WTC11 (cell line): ENCODE measurements around the gene ANXA9. TPM values are rescaled to one million over a fixed set of nuclear protein-coding genes. Genes with fewer than 3 reads are reported as not detected.

Experiments used
- ATAC-seq: fragments of 200-7000 bp; cut with Tn5 transposase; 2 replicates; pipeline ENCODE4 v1.10.0; 2021; ENCODE audit warnings: mild to moderate bottlenecking, moderate library complexity
- CTCF ChIA-PET: fragments of 300-600 bp; sonication (Branson Sonifier 250); formaldehyde crosslinking; loops from one replicate; lab custom pipeline; 2021; ENCODE audit warnings: antibody characterized with exemption; lab: Charles Lee
- POLR2A ChIA-PET: fragments of 350-600 bp; sonication (Branson Sonifier 250); formaldehyde crosslinking; loops from one replicate; lab custom pipeline; 2021; ENCODE audit warnings: antibody characterized with exemption; lab: Charles Lee
- DNase-seq: peaks from one replicate; pipeline ENCODE4 v3.0.0; 2021; ENCODE audit warnings: low spot score
- H3K27ac Mint-ChIP-seq: 2 replicates; pipeline ENCODE4 v1.8.0; 2021; ENCODE audit warnings: mixed read lengths
- H3K27me3 Mint-ChIP-seq: 2 replicates; pipeline ENCODE4 v1.8.0; 2021; ENCODE audit warnings: low read depth, mild to moderate bottlenecking, moderate library complexity, mixed read lengths
- H3K36me3 Mint-ChIP-seq: 2 replicates; pipeline ENCODE4 v1.8.0; 2021; ENCODE audit warnings: mixed read lengths
- H3K4me1 Mint-ChIP-seq: 2 replicates; pipeline ENCODE4 v1.8.0; 2022; ENCODE audit warnings: mixed read lengths
- H3K4me3 Mint-ChIP-seq: 2 replicates; pipeline ENCODE4 v1.8.0; 2021; ENCODE audit warnings: mild to moderate bottlenecking, moderate library complexity, mixed read lengths
- H3K9me3 Mint-ChIP-seq: 2 replicates; pipeline ENCODE4 v1.8.0; 2021; ENCODE audit warnings: mixed read lengths
- AFF4 ChIP-seq: sonication (generic); formaldehyde crosslinking; IDR thresholded peaks from 2 replicates; pipeline ENCODE4 v1.8.1; 2023; ENCODE audit warnings: mild to moderate bottlenecking, missing genetic modification reagents, borderline replicate concordance
- ATF1 ChIP-seq: sonication (generic); formaldehyde crosslinking; IDR thresholded peaks from 2 replicates; pipeline ENCODE4 v1.8.1; 2023; ENCODE audit warnings: mild to moderate bottlenecking, moderate library complexity, missing genetic modification reagents
- ATF3 ChIP-seq: sonication (generic); formaldehyde crosslinking; conservative IDR thresholded peaks from 2 replicates; pipeline ENCODE4 v1.8.1; 2022; ENCODE audit warnings: mild to moderate bottlenecking, missing genetic modification reagents
- E2F4 ChIP-seq: sonication (generic); formaldehyde crosslinking; IDR thresholded peaks from 2 replicates; pipeline ENCODE4 v1.8.1; 2022; ENCODE audit warnings: low read depth, mild to moderate bottlenecking, moderate library complexity, missing genetic modification reagents, borderline replicate concordance
- ELF4 ChIP-seq: sonication (generic); formaldehyde crosslinking; IDR thresholded peaks from 2 replicates; pipeline ENCODE4 v1.8.1; 2022; ENCODE audit warnings: low read depth, mild to moderate bottlenecking, moderate library complexity, missing genetic modification reagents
- GRHL2 ChIP-seq: fragments of 250-450 bp; sonication (Bioruptor Pico); IDR thresholded peaks from 2 replicates; pipeline ENCODE4 v1.8.0; 2022; ENCODE audit warnings: mild to moderate bottlenecking, moderate library complexity; ENCODE audit not compliant: insufficient replicate concordance, severe bottlenecking
- JAZF1 ChIP-seq: fragments of 250-450 bp; sonication (Bioruptor Pico); IDR thresholded peaks from 2 replicates; pipeline ENCODE4 v1.9.0; 2021; ENCODE audit warnings: moderate library complexity, mild to moderate bottlenecking, inconsistent platforms
- MXD4 ChIP-seq: fragments of 250-450 bp; sonication (Bioruptor Pico); IDR thresholded peaks from 2 replicates; pipeline ENCODE4 v1.8.0; 2021; ENCODE audit warnings: mild to moderate bottlenecking, moderate library complexity, borderline replicate concordance
- PRDM15 ChIP-seq: sonication (generic); formaldehyde crosslinking; IDR thresholded peaks from 2 replicates; pipeline ENCODE4 v1.8.0; 2022; ENCODE audit warnings: missing genetic modification reagents
- TCF7 ChIP-seq: sonication (generic); formaldehyde crosslinking; IDR thresholded peaks from 2 replicates; pipeline ENCODE4 v1.8.0; 2022; ENCODE audit warnings: mild to moderate bottlenecking, low read depth, missing genetic modification reagents, moderate library complexity
- USF1 ChIP-seq: sonication (generic); formaldehyde crosslinking; IDR thresholded peaks from 2 replicates; pipeline ENCODE4 v1.8.0; 2022; ENCODE audit warnings: mild to moderate bottlenecking, missing genetic modification reagents
- ZNF219 ChIP-seq: sonication (generic); formaldehyde crosslinking; IDR thresholded peaks from 2 replicates; pipeline ENCODE4 v1.8.0; 2023; ENCODE audit warnings: missing genetic modification reagents, mild to moderate bottlenecking, borderline replicate concordance
- ZNF232 ChIP-seq: sonication (generic); formaldehyde crosslinking; IDR thresholded peaks from 2 replicates; pipeline ENCODE4 v1.8.0; 2022; ENCODE audit warnings: mild to moderate bottlenecking, missing genetic modification reagents
- ZNF671 ChIP-seq: fragments of 250-450 bp; sonication (Bioruptor Pico); IDR thresholded peaks from 2 replicates; pipeline ENCODE4 v1.8.0; 2021; ENCODE audit warnings: mild to moderate bottlenecking
- total RNA-seq: library from RNA; stranded (reverse); gene quantifications from 3 replicates; pipeline ENCODE4 v1.2.3, GENCODE V29; 2021

ANXA9 gene
- total RNA-seq, 1 experiment from 2014 or later = 1.6 TPM

GRCh38 chr1:150957666-150958065 is 24.4 kb upstream of the ANXA9 start:
- no peaks in the 10 kb centered on the region for H3K4me1 Mint-ChIP-seq
- no peak overlapping the region for H3K4me3 Mint-ChIP-seq
- peaks cover 70% of the 10 kb centered on the region for H3K36me3 Mint-ChIP-seq
- H3K27me3 Mint-ChIP-seq = no peaks in the 10 kb centered on the region
- no peak for ATAC-seq
- no peak for TF ChIP-seq ATF3
- TF ChIP-seq ELF4 (CRISPR knock-in tag) = no peak
- no peak for TF ChIP-seq PRDM15 (CRISPR knock-in tag)
- no peak for TF ChIP-seq ZNF232 (CRISPR knock-in tag)
- no peak for TF ChIP-seq ZNF219 (CRISPR knock-in tag)
- TF ChIP-seq, all 79 proteins: peak for 0
- CTCF ChIA-PET = interaction anchor here (1.7 to 2.1 kb wide), 2 partner anchors 36 to 38 kb away, joined by 4 to 5 read pairs; no protein-coding TSS in a partner anchor
- Mint-ChIP-seq H3K27ac (no peak overlapping the region), H3K9me3 (no peaks in the 10 kb centered on the region)
- no peak for DNase-seq
- POLR2A ChIA-PET = interaction anchor here (0.6 kb wide), 1 partner anchor 1026 kb away, joined by 3 read pairs; no protein-coding TSS in a partner anchor

- H3K36me3 Mint-ChIP-seq = peaks cover 74% of the 10 kb centered on the region
- no peak overlapping the region for H3K27ac Mint-ChIP-seq
These were observed 21.4 kb upstream of the ANXA9 start for GRCh38 chr1:150960646-150961045.

GRCh38 chr1:150961756-150962155 is 20.3 kb upstream of the ANXA9 start:
- H3K9me3 Mint-ChIP-seq = no peaks in the 10 kb centered on the region
- ChIA-PET POLR2A (no interaction called here), CTCF (interaction anchor here (1.0 to 1.7 kb wide), 3 partner anchors 10 to 35 kb away, joined by 3 to 5 read pairs (median 5); no protein-coding TSS in a partner anchor)
- H3K27ac Mint-ChIP-seq = no peak overlapping the region
- DNase-seq = no peak
- no peak for ATAC-seq
- H3K4me1 Mint-ChIP-seq = no peaks in the 10 kb centered on the region
- no peak overlapping the region for H3K4me3 Mint-ChIP-seq
- H3K27me3 Mint-ChIP-seq = no peaks in the 10 kb centered on the region
- peaks cover 85% of the 10 kb centered on the region for H3K36me3 Mint-ChIP-seq
- TF ChIP-seq ZNF671 (CRISPR knock-in tag) (no peak), GRHL2 (CRISPR knock-in tag) (no peak), AFF4 (CRISPR knock-in tag) (no peak), E2F4 (CRISPR knock-in tag) (no peak), ZNF232 (CRISPR knock-in tag) (no peak), USF1 (CRISPR knock-in tag) (no peak)

More at GRCh38 chr1:150960646-150961045, 21.4 kb upstream of the ANXA9 start:
- ChIA-PET CTCF (no interaction called here), POLR2A (interaction anchor here (0.6 kb wide), 1 partner anchor 186 kb away, joined by 4 read pairs; no protein-coding TSS in a partner anchor)
- Mint-ChIP-seq H3K9me3 (no peaks in the 10 kb centered on the region), H3K27me3 (no peaks in the 10 kb centered on the region), H3K4me1 (no peaks in the 10 kb centered on the region), H3K4me3 (no peak overlapping the region)
- TF ChIP-seq ZNF219 (CRISPR knock-in tag) (no peak), AFF4 (CRISPR knock-in tag) (no peak), TCF7 (CRISPR knock-in tag) (no peak), ATF1 (CRISPR knock-in tag) (no peak), MXD4 (CRISPR knock-in tag) (no peak), ZNF671 (CRISPR knock-in tag) (no peak), JAZF1 (CRISPR knock-in tag) (no peak)
- DNase-seq (no peak), ATAC-seq (no peak)
